ENCODE results near the gene MOGAT2.
"Not testable (repeated sequence)": the region's sequence is repeated elsewhere in the genome, so short reads cannot be mapped to it uniquely, and the experiment has no call there.

MOGAT2 gene

DNA sequence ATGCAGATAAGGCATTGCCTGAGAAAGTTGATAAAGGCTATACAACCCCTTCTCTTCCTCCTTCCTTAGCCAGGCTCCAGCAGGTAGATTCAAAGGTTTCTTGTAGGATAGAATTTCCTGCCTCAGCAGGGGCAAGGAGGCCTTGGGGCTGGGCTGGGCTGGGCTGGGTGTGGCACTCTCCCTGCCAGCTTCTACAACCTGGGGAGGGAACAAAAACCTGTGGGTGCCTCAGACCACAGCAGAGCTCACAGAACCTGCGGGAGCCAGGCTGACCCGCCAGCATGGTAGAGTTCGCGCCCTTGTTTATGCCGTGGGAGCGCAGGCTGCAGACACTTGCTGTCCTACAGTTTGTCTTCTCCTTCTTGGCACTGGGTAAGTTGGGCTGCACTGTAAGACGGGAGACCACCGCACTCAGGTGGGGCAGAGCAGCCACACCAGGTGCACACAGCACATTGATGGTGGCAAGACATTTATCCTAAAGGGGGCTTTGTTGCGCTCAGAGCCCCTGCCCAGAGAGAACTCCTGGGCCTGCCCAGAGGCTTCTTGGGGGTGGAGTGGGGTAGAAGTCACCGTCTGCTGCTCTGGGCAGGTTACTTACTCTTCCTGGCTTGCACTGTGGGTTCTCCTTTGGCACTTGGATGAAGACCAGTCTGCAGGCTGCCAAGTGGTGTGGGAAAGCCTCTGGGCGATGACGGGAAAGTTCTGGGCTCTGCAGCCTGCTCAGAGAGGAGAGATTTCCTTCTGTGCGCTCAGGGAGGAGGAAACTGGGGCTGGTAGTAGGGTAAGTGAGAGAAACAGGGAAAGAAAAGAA, at the start of gene MOGAT2:
Gene MOGAT2, plus strand, starts transcription at position 231 of the 811 bp plus-strand sequence. Its CDS starts 51 bp downstream, at position 282.
- DNase-seq = no peak

DNA sequence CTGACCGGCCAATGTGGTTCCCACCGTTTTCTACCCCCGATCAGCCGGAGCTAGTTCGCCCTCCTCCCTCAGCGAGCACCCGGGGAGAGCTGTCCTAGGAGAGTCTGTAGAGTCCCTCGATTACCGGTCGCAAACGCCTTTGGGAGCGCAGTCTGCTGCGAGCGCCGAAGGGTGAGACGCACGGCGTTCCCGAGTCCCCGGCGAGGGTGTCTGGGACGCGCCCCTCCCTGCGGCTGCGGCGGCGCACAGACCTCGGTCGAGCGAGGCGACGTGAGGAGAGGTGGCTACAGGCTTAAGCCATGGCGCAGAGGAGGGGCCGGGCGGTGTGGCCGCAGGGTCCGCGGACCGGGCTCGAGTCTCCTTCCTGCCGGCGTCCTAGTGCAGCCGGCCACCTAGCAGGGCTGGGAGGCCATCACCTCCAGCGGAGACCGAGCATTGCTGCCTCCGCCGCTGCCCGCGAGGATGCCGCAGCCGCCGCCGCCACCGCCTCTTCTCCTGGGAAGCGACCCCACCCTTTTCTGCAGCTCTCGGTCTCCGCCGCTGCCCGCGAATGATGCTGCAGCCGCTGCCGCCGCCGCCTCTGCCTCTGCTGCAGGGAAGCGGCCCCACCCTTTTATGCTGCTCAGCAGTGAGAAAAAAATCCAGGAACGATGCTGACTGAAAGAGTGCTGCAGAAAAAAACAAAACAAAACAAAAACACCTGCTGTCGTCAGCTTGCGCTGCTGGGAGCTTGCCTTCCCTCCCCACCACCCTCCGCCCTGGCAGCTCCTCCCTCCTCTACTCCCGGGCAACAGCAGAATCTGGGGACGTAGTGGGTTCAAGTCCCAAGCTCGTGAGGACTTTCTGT, 49.0 kb upstream of the MOGAT2 start, which contains the start of gene MAP6:
Gene MAP6, minus strand, starts transcription at position 588 of the 847 bp plus-strand sequence. CDS start 669 bp downstream, outside the sequence.
- DNase-seq = peak; percentile 89

DNA sequence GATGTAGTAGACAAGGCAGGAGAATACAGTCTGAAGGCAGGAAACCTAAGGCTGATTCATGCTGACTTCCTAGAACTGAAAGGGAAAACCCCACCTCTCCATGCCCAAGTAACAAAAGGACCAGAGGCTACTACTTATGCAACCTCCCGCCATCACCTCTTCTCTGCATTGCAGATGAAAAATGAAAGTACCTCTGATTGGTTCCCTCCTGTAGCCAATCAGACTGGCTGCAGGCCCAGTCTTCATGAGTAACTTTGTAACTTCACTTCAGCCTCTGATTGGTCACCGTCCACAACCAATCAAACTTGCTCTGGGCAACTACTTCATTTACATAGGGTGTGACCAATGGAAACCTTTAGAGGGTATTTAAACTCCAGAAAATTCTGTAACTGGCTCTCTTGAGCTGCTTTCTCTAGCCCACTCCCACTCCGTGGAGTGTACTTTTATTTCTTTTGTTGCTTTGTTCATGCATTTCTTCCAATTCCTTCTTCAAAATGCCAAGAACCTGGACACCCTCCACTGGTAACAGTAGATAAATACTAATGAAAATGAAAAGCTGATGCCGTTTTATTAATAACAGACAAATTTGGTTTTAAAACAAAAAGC, 43.6 kb upstream of the MOGAT2 start:
- peak; percentile 46 for DNase-seq

DNA sequence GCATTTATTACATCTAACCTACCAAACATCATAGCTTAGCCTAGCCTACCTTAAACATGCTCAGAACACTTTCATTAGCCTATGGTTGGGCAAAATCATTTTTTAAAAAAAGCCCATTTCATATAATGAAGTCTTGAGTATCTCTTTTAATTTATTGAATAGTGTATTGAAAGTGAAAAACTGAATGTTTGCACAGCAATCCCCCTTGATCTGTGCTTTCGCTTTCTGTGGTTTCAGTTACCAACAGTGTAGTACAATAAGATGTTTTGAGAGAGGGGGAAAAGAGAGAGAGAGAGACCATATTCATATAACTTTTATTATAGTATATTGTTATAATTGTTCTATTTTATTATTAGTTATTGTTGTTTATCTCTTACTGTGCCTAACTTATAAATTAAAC, 40.4 kb upstream of the MOGAT2 start:
- no peak for DNase-seq

DNA sequence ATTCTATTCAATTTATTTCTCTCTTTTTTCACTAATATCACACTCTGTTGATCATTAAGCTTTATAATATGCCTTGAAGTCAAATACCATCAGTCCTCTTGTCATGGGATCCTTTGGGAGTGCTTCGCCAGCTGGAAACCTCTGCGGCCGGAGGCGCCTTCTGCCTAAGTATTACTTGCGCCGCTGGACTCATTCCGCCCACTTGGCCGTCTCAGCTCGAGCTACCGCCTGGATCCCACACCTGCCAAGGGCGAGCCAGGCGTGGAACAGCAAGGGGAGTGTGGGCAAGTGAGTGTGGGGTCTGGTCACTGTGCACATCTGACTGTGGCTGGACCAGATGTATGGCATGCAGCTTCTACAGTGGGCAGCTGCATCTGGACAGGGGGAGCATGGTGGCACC, 39.7 kb upstream of the MOGAT2 start:
- no peak for DNase-seq

DNA sequence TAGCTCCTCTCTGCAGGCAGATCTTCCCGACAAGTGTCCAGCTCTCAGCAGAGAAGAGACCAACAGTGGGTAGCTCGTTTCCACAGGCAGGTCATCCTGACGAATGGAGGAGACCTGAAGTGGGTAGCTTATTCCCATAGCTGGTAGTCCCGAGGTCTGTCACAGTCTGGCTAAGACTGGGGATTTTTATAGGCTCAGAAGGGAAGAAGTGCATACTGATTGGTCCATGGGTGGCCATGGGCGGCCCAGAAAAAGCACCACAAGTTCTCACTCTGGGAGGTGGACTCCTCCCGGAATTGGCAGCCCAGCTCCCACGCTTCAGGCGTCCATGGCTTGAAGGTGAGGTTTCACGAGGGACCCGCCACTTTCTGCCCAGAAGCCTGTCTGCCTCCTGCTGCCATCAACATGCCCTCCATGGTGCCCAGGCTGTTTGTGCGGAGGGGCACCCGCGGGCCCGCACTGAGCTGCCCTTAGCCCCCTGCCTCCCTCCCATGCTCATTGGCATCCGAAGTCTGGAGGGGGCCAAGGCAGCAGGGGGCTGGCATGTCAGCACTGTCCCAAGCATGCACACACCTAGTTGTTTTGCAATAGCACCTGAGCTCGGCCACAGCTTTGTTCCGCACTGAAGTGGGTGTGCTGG, 38.9 kb upstream of the MOGAT2 start:
- DNase-seq = no peak

DNA sequence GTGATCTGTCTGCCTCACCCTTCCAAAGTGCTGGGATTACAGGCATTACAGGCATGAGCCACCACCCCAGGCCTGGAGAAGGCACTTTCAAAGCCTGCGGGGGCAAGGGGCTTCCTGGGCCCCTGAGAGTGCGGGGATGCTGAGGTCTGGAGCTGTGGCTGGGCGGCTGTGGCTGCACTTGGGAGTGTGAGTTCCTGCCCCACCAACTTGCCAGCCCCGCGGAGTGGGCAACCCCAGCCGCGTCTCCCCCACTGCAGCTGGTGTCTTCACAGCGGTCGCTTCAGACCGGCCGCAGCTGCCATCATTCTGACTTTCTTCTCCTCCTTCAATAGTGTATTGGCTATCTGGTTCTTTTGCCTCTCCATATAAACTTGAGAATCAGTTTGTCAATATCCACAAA, 38.1 kb upstream of the MOGAT2 start:
- DNase-seq = no peak

DNA sequence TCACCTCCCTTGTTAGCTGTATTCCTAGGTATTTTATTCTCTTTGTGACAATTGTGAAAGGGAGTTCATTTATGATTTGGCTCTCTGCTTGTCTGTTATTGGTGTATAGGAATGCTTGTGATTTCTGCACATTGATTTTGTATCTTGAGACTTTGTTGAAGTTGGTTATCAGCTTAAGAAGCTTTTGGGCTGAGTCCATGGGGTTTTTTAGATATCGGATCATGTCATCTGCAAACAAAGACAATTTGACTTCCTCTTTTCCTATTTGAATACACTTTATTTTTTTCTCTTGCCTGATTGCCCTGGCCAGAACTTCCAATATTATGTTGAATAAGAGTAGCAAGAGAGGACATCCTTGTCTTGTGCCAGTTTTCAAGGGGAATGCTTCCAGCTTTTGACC, 33.8 kb upstream of the MOGAT2 start:
- DNase-seq = not testable (repeated sequence)

DNA sequence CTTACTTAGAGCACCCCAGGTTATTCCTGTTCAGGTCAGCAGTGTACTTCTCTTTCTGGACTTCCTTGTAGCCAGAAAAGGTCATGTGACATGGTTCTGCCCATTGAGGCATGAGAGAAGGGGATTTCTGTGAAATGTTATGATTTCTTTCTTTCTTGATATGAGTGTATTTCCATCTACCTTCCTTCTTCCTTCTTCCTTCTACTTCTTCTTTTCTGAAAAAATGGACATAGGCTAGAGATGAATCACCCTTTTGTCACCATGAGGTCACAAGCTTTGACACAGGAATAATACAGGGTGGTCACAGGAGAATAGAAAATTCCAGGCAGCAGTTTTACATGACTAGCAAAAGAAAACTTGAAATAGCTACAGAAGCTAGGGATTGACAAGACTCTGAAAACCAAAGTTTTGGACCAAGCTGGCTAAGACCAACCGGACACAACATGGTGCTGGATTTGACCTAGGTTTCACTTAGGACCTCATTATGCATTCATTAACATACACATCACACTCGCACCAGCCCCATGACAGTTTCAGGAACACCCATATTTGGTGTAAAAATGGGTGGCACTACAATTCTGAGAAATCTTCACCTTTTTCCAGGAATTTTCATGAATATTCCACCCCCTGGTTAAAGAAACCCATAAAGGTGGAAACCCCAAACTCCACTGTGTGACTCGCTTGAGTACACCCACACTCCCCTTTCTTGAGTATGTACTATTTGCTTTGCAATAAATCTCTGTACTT, 27.6 kb upstream of the MOGAT2 start:
- peak; percentile 33 for DNase-seq

DNA sequence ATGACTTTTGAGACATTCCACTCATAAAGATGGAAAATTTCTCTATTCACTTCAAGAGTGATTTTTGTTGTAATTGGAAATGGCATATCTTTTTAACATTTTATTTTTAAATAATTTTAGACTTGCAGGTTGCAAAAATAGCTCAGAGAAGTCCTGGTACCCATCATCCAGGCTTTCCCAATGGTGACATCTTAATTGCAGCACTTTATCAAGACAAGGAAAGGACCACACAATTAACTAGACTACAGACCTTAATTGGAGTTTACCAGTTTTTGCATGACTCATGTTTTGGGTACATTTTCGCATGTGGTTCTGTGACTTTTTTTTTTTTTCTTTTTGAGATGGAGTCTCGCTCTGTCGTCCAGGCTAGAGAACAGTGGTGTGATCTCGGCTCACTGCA, 25.8 kb upstream of the MOGAT2 start:
- no peak for DNase-seq

DNA sequence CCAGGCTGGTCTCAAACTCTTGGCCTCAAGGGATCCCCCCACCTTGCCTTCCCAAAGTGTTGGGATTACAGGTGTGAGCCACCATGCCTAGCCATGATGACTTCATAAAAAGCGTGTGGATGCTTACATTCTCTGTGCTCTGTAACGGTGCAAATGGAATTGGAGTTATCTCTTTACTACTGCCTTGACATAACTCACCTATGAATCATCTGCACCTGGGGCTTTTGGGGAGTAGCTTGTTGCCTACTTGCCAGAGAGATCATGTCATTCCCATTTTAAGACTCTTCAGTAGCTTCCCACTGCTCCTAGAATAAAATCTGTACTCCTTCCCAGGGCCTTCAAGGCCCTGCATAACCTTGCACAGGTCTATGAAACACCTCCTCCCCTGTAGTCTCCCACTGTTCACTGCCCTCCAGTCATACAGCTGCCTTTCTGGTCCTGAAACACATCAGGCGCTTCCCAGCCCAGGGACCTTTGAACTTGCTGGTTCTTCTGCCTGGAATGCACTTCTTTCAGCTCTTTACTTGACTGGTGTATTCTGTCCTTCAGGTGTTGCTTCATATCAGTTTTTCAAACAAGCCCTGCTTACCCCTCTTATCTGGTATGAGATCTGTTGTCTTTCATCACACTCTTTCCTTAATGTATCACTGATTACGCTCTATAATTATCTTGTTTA, 19.6 kb upstream of the MOGAT2 start:
- no peak for DNase-seq

DNA sequence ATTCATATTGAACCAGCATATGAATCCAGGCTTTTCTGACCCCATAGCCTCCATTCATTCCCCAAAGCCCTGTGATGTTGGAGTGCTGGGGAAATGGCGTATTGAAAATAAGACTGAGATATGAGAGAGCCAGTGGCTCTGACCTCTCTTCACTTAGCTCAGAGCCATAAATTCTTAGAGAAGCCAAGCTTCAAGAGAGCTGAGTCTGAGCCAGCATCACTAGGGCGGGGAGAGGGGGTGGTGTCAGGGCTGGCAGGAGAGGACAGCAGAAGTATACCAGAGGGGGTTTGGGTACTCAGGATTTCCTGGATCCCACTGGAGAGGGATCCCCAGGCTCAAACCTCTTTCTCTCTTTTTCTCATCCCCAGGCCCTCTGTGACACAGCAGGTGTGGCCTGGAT, 16.7 kb upstream of the MOGAT2 start:
- DNase-seq = no peak

DNA sequence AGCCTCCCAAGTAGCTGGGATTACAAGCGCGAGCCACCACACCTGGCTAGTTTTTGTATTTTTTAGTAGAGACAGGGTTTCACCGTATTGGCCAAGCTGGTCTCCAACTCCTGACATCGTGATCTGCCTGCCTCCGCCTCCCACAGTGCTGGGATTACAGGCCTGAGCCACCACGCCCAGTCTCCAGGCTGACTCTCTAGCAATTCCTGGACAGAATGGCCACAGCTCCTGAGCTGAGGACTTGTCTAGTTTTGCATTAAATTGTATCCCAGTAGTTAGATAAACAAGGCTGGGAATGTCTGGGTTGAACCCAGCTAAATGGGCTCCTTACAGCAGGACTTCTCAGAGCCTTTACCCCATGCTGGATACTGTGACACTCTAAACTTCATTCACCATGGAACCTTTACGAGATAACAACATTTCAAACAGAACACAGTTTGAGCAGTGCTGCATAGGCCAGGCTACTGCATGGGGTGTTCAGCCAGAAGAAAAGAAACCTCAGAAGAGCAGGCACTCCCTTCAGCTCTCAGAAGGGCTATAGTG, 13.9 kb upstream of the MOGAT2 start:
- no peak for DNase-seq

DNA sequence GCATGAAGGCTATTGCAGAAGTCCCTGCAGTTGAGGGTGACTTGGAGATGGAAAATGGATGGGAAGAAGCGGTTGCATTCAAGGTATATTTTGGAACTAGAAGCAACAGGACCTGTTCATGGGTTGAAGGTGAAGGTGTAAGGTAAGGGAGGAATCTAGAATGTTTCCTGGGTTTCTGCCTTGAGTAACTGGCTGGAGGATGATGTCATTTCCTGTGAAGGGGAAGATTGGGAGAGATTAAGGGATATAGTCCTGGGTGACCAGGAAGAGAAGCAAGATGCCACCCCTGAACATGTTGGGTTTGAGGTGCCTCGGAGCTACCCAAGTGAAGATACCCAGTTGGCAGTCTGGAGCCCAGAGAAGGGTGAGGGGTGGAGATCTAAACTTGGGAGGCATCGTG, 12.1 kb upstream of the MOGAT2 start:
- peak; percentile 37 for DNase-seq

DNA sequence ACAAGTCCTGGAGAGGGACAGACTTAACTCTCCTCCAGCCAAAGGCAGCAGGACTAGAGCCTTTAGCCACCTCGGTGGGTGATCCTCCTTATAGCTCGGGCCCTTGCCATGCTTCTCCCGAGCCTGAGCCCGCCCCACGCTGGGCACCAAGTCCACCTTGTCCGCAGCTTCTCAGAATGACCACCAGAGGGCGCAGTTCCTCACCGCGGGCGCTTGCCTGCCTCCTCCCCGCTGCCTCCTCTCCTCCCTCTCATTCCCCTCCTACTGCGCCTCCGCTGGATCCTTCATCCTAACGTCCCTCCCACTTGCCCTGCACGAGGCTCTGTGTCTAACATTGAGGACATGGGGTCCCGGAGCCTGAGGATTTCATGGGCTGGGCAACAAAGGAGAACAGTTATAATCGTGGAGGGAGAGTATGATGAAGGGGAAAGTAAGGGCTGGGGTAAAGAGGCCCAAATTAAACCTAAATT, 11.3 kb upstream of the MOGAT2 start:
- peak; percentile 96 for DNase-seq

DNA sequence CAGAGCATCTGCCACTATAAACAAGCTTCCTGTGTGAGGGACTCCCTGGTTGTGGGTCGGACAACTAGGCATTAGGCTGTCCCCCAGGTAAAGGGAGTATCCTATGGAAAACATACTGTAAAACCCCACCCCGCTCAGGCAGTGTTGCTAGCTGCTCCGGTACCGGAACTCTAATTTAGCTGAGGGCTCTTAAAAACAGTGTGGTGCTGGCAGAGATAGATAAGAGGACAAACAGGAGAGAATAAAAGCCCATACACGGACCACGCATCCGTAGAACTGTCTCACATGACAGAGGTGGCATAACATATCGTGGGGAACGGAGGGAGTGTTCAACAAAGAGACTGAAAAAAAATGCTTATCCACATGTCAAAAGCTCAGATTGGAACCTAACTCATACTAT, 3.4 kb upstream of the MOGAT2 start:
- no peak for DNase-seq

DNA sequence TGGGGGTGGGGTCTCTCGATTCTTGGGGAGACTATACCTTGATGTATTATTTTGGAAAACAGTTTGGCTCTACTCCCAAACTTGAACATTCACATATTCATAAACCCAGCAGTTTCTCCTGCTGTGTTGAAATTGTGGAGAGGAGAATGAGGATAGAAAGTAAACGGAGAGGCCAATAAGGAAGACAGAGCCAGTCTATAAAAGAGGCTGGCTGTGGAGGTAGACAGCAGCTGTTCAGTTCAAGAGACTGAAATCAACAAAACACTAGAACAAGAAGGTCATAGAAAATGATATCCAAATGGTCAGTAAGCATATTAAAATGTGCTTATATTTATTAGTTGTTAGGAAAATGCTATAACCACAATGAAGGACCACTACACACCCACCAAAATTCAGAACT, 1.9 kb upstream of the MOGAT2 start:
- DNase-seq = peak; percentile 31

DNA sequence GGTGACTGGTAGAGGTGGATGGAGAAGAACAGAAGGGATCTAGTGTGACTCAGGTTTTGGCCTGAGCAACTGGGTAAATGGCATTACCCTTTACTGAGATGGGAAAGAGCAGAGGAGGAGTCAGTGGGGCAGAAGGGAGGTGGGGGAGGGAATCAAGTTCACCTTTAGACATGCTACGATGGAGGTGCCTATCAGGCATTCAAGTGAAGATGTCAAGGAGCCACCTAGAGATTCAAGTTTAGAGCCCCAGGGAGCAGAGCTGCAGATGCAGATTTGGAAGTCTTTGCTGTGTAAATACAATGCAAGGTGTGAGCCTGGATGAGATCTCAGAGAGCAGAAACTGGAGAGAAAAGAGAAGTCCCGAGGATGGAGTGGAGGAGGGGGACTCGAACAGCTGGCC, 979 bp upstream of the MOGAT2 start:
- DNase-seq = no peak

DNA sequence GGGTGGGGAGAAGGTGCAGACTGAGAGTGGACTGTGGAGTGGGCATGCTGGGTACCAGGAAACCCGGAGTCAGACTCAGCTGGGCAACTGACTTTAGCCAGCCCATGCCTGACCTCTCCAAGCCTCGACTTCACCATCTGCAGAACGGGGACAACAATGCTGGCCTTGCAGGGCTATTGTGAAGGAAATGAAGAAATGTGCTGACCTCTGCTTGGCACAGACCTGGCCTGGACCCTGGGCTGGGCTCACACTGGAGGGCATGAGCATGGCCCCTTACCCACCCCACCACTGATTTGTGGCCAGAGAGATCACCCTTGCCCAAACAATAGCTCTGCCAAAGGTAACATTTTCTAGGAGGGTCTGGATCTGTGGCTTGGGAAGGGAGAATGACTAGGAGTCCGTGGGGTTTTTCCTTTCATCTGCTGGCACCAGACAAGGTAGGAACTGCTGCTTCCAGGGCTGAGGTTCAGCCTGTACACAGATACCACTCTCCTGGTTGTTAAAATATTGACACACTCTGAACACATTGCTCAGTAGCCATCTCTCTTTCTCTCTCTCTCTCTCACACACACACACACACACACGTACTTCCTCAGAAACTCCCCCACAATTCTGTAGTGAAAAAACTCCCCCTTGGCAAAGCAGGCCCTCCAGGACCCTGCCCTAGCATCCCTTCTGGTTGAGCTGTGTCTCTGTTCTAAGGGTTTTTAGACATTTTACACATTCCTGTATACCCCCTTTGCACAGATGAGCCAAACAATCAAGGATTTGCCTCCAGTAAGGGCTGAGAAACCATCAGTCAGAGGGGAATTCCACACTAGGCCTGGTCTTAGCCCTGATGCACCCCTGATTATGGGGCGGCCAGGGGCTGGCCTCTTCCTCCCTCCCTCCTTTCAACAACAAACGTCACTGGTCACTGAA, 1.0 kb downstream of the MOGAT2 start:
- DNase-seq = peak; percentile 72
